Endothelial cell of umbilical vein (primary cell): Measurements from ENCODE around the gene RLF. TPM values are rescaled to one million over a fixed set of nuclear protein-coding genes. Genes with fewer than 3 reads are reported as not detected.

Experiments
- BruUV-seq: library from RNA; stranded (reverse); fragments of 400-500 nt; replicated peaks from 2 replicates; lab custom pipeline; 2021; lab: Mats Ljungman, UMichigan
- CTCF ChIA-PET: fragments of 300-600, 350-600 bp; sonication (Branson Sonifier 250); formaldehyde crosslinking; loops from one replicate; lab custom pipeline; 2021; ENCODE audit warnings: antibody characterized with exemption, inconsistent platforms; lab: Charles Lee
- POLR2A ChIA-PET: fragments of 300-600, 350-600 bp; sonication (Branson Sonifier 250); formaldehyde crosslinking; loops from one replicate; lab custom pipeline; 2021; ENCODE audit warnings: antibody characterized with exemption, inconsistent platforms; lab: Charles Lee
- DNase-seq: peaks from one replicate; pipeline ENCODE4 v3.0.0-alpha.2; 2011; ENCODE audit warnings: low read depth, low spot score
- FAIRE-seq: peaks from 2 replicates; lab custom pipeline; 2011; peaks lifted over from hg19 to GRCh38; lab: Jason Lieb, UNC
- H2AFZ ChIP-seq: 2 replicates; pipeline ENCODE4 v1.6.0; 2012; ENCODE audit warnings: low read depth, low read length, control low read depth, inconsistent platforms
- H3K27ac ChIP-seq: 2 replicates; pipeline ENCODE4 v1.5.1; 2011; ENCODE audit warnings: low read depth, mild to moderate bottlenecking, control low read depth, low read length, moderate library complexity; ENCODE audit not compliant: insufficient read depth
- H3K27me3 ChIP-seq, 2 experiments: 2 replicates each; pipeline versions ENCODE4 v1.6.0 to v1.6.1; 2011; ENCODE audit warnings: low read length in 2 of 2, mixed read lengths in 1 of 2; ENCODE audit not compliant: control insufficient read depth in 2 of 2, insufficient read depth in 2 of 2
- H3K36me3 ChIP-seq, 2 experiments: 2 replicates in 1 of 2; 3 replicates in 1 of 2; pipeline ENCODE4 v1.5.1; 2011; ENCODE audit warnings: low read length in 2 of 2, mild to moderate bottlenecking in 1 of 2, moderate library complexity in 1 of 2; ENCODE audit not compliant: control insufficient read depth in 2 of 2, insufficient read depth in 2 of 2; ENCODE audit errors: extremely low read depth in 1 of 2
- H3K4me1 ChIP-seq: 3 replicates; pipeline ENCODE4 v1.5.1; 2011; ENCODE audit warnings: mild to moderate bottlenecking, low read length; ENCODE audit not compliant: control insufficient read depth, insufficient read depth; ENCODE audit errors: extremely low read depth
- H3K4me2 ChIP-seq: 2 replicates; pipeline ENCODE4 v1.6.1; 2011; ENCODE audit warnings: low read length, control low read depth, mixed read lengths; ENCODE audit not compliant: insufficient read depth
- H3K4me3 ChIP-seq, 3 experiments: fragments of 200-600 bp in 1 of 3; sonication (generic), shearing (Covaris generic) in 1 of 3; replicated peaks in 1 of 3; 2 replicates each; pipeline ENCODE4 v1.5.1; 2011 to 2016; ENCODE audit warnings: control low read depth in 3 of 3, low read length in 3 of 3, mild to moderate bottlenecking in 2 of 3, inconsistent platforms in 1 of 3, low read depth in 1 of 3, moderate library complexity in 1 of 3; ENCODE audit not compliant: insufficient read depth in 1 of 3
- H3K79me2 ChIP-seq: 2 replicates; pipeline ENCODE4 v1.6.0; 2012; ENCODE audit warnings: low read length, inconsistent platforms; ENCODE audit not compliant: control insufficient read depth, insufficient read depth
- H3K9ac ChIP-seq: replicated peaks from 2 replicates; pipeline ENCODE3; 2011; ENCODE audit warnings: low read length, control low read depth; ENCODE audit not compliant: insufficient read depth; ENCODE audit errors: extremely low read depth
- H3K9me1 ChIP-seq: replicated peaks from 3 replicates; pipeline ENCODE4 v1.6.0; 2011; ENCODE audit warnings: mild to moderate bottlenecking, low read length; ENCODE audit not compliant: control insufficient read depth, insufficient read depth; ENCODE audit errors: extremely low read depth
- H3K9me3 ChIP-seq: replicated peaks from 2 replicates; pipeline ENCODE4 v1.5.1; 2012; ENCODE audit warnings: low read length, inconsistent platforms; ENCODE audit not compliant: control insufficient read depth, insufficient read depth
- H4K20me1 ChIP-seq: replicated peaks from 2 replicates; pipeline ENCODE3; 2011; ENCODE audit warnings: mild to moderate bottlenecking, low read length; ENCODE audit not compliant: control insufficient read depth, insufficient read depth; ENCODE audit errors: extremely low read depth
- CTCF ChIP-seq, 2 donors: IDR thresholded peaks; 1 replicate in 1 of 2; 2 replicates in 1 of 2; pipeline ENCODE4 v1.5.1; 2011; ENCODE audit warnings: low read length in 2 of 2, mild to moderate bottlenecking in 2 of 2, moderate library complexity in 2 of 2, control low read depth in 1 of 2, inconsistent platforms in 1 of 2, low read depth in 1 of 2; ENCODE audit not compliant: insufficient read depth in 1 of 2; ENCODE audit errors: extremely low read depth in 1 of 2
- EZH2 ChIP-seq: IDR thresholded peaks from 2 replicates; pipeline ENCODE4 v1.6.1; 2012; ENCODE audit warnings: borderline replicate concordance, low read depth, mild to moderate bottlenecking, moderate library complexity, low read length, inconsistent platforms; ENCODE audit not compliant: severe bottlenecking
- FOS ChIP-seq: IDR thresholded peaks from 2 replicates; pipeline ENCODE4 v1.6.1; 2011; ENCODE audit warnings: mild to moderate bottlenecking, low read length, moderate library complexity, borderline replicate concordance; ENCODE audit not compliant: insufficient read depth
- MAX ChIP-seq: IDR thresholded peaks from 2 replicates; pipeline ENCODE4 v1.6.1; 2011; ENCODE audit not compliant: insufficient read depth, insufficient read length
- MYC ChIP-seq: IDR thresholded peaks from one replicate; pipeline ENCODE4 v1.6.1; 2011; ENCODE audit warnings: mild to moderate bottlenecking, low read depth, low read length
- POLR2A ChIP-seq: IDR thresholded peaks from 2 replicates; pipeline ENCODE4 v1.6.1; 2012; ENCODE audit warnings: low read depth, mild to moderate bottlenecking, control low read depth, low read length
- dilution Hi-C: fragments of 300-500 bp; cut with MboI; formaldehyde crosslinking; loops from one replicate; pipeline ENCODE4 v1.15.0; 2019; ENCODE audit warnings: low sequenced_read_pairs; ENCODE audit not compliant: extremely low pct_ligation_motif_present
- intact Hi-C: fragments of 100-400 bp; cut with micrococcal nuclease; formaldehyde crosslinking; loops from one replicate; pipeline ENCODE4 v1.10.0; 2022
- polyA plus RNA-seq, 4 experiments: library from polyadenylated mRNA; depleted of rRNA in 3 of 4; stranded (reverse) in 3 of 4; unstranded in 1 of 4; fragments of >200 nt; gene quantifications; 2 replicates each; pipeline versions ENCODE4 v1.2.1 to v1.2.3, GENCODE V29; 2011 to 2012; ENCODE audit warnings: missing spikeins in 1 of 4
- total RNA-seq: library from RNA; stranded (reverse); gene quantifications from 2 replicates; pipeline ENCODE4 v1.2.3, GENCODE V29; 2021

RLF gene
- total and polyA plus RNA-seq, 2 donors (not counting 3 experiments of a cell fraction or from before 2014, with no cell fraction given), result 2.7 to 9.4 TPM

- no peaks in the 10 kb centered on the region for H4K20me1 ChIP-seq
- H3K36me3 ChIP-seq, result peaks cover 15 to 18% of the 10 kb centered on the region in 2 experiments
- no peak overlapping the region for H3K27ac ChIP-seq
- peak; percentile 53 for DNase-seq
- H3K27me3 ChIP-seq, result no peaks in the 10 kb centered on the region
- POLR2A ChIA-PET, result no interaction called here
- no peaks in the 10 kb centered on the region for H3K4me1 ChIP-seq
- no peak overlapping the region for H3K4me2 ChIP-seq
- H3K4me3 ChIP-seq, result no peak overlapping the region
- CTCF ChIA-PET, result interaction anchor here (0.7 to 2.9 kb wide), 2 partner anchors 71 to 137 kb away, joined by 3 to 8 read pairs; no protein-coding TSS in a partner anchor
- H3K9me3 ChIP-seq, result no peaks in the 10 kb centered on the region
- no peak overlapping the region for H3K9ac ChIP-seq
- no peaks in the 10 kb centered on the region for H3K9me1 ChIP-seq
- no peak for TF ChIP-seq EZH2
- no peak for TF ChIP-seq FOS
- no peak for TF ChIP-seq CTCF (IDR thresholded peaks at IDR 0.05; ENCODE audit: extremely low read depth in 1 of 2, insufficient read depth in 1 of 2, low read depth in 1 of 2, low read length in 2 of 2)
- no peak for TF ChIP-seq MYC
- TF ChIP-seq POLR2A, result no peak
- no peak for TF ChIP-seq MAX
- no TSS peak for BruUV-seq
- peaks cover 9% of the 10 kb centered on the region for H3K79me2 ChIP-seq
- no peak for FAIRE-seq
- dilution Hi-C loops (no loop called here), intact Hi-C loops (no loop called here)
- H2AFZ ChIP-seq, result no peak overlapping the region
Measured at GRCh38 chr1:40267767-40268187, 106.6 kb downstream of the RLF start.
